Adrenal gland (tissue), 12 donors: ENCODE measurements around the gene DHH. TPM values are rescaled to one million over a fixed set of nuclear protein-coding genes. Genes with fewer than 3 reads are reported as not detected.
A peak's percentile ranks its signal among the peaks of the same experiment; 100 is the strongest.

Source experiments
- DNase-seq, 7 donors: peaks; one replicate each; pipeline ENCODE4 v3.0.0-alpha.2; 2019 to 2020
- H3K27ac ChIP-seq, 5 donors: fragments of 200-600 bp; sonication (generic) in 4 of 5; 1 replicate in 3 of 5; 2 replicates in 2 of 5; pipeline versions ENCODE4 v1.5.1 to v1.8.0; 2016 to 2020; ENCODE audit warnings: mild to moderate bottlenecking in 1 of 5
- H3K27me3 ChIP-seq: fragments of 200-600 bp; 2 replicates; pipeline ENCODE4 v1.8.0; 2021
- H3K36me3 ChIP-seq, 2 donors: fragments of 200-600 bp; replicated peaks in 1 of 2; 1 replicate in 1 of 2; 2 replicates in 1 of 2; pipeline versions ENCODE4 v1.5.1 to v1.8.0; 2018 to 2022
- H3K4me1 ChIP-seq, 2 donors: fragments of 200-600 bp; replicated peaks in 1 of 2; 1 replicate in 1 of 2; 2 replicates in 1 of 2; pipeline versions ENCODE4 v1.5.1 to v1.8.0; 2018 to 2021
- H3K4me3 ChIP-seq, 4 donors: fragments of 200-600 bp; sonication (generic) in 3 of 4; one replicate each; pipeline ENCODE4 v1.5.1; 2016 to 2018
- H3K9me3 ChIP-seq, 3 donors: fragments of 200-600 bp; sonication (generic) in 1 of 3; replicated peaks in 1 of 3; 1 replicate in 2 of 3; 2 replicates in 1 of 3; pipeline versions ENCODE4 v1.5.1 to v1.8.0; 2016 to 2021
- CTCF ChIP-seq, 6 experiments: fragments of 450-650 bp in 4 of 6; fragments of 200-600 bp in 2 of 6; sonication (generic) in 1 of 6; IDR thresholded peaks; 1 replicate in 5 of 6; 2 replicates in 1 of 6; pipeline versions ENCODE4 v1.5.1 to v1.8.0; 2016 to 2021; ENCODE audit warnings: antibody characterized with exemption in 6 of 6, mild to moderate bottlenecking in 2 of 6, moderate library complexity in 1 of 6
- POLR2A ChIP-seq, 2 donors: fragments of 450-650 bp; IDR thresholded peaks; one replicate each; pipeline ENCODE4 v1.6.1; 2017; ENCODE audit warnings: antibody characterized with exemption in 2 of 2, mild to moderate bottlenecking in 2 of 2, moderate library complexity in 1 of 2
- WGBS, 4 donors: extraction: QIAGEN DNeasy Blood & Tissue Kit in 2 of 4; methylation state at CpG; one replicate each; pipeline versions ENCODE4 v1.1.5 to v1.1.7; 2013 to 2017; 5-methylcytosine and 5-hydroxymethylcytosine counted together
- intact Hi-C, 2 donors: fragments of 100-400 bp; cut with DNase I; formaldehyde crosslinking; loops; one replicate each; pipeline versions ENCODE4 v1.14.1 to v1.15.0; 2022 to 2023
- polyA plus RNA-seq, 3 donors: library from polyadenylated mRNA; stranded (reverse); fragments of 200-250 nt in 2 of 3; fragments of 350-450 nt in 1 of 3; fragmentation: Illumina TruSeq in 1 of 3; extraction: RNeasy Lipid Tissue Mini Kit (QIAGEN cat#74804) in 1 of 3; gene quantifications; one replicate each; pipeline ENCODE4 v1.2.3, GENCODE V29; 2013 to 2014
- total RNA-seq, 9 donors: library from RNA; depleted of rRNA in 4 of 9; stranded (reverse); fragments of >200 nt in 4 of 9; fragments of 120-200 nt in 1 of 9; fragmentation: NEBNext Ultra II Directional in 1 of 9; extraction: Animal tissue kit (Norgen Biotek cat#: 25700) in 1 of 9; gene quantifications; one replicate each; pipeline versions ENCODE4 v1.1.0 to v1.2.4, GENCODE V29; 2013 to 2023
- donor health status: healthy with polysubstance abuse.
- donor health status: Bipolar disorder and iron deficiency.
- donor health status: DM: yes; HTN: yes; CAD: no.
- donor health status: DM: no; HTN: no; CAD: no.
- donor health status: DM: no; HTN: no; CAD: no.
- donor health status: DM: yes; HTN: yes; CAD: no.

The DHH gene
- total and polyA plus RNA-seq, 12 donors = 0.13 to 5.9 (median 0.50) TPM

GRCh38 chr12:49059299-49060171, 35.1 kb downstream of the DHH start:
- Histone ChIP-seq H3K4me1 (peaks cover 42 to 45% of the 10 kb centered on the region in 2 donors), H3K4me3 (peak overlapping the region; percentile 68 to 99 (median 80)), H3K27ac (peak overlapping the region; percentile 94 to 98 (median 96)), H3K27me3 (no peaks in the 10 kb centered on the region), H3K36me3 (peaks cover 0 to 7% of the 10 kb centered on the region in 2 donors), H3K9me3 (no peaks in the 10 kb centered on the region)
- intact Hi-C loops = loop anchor here (5.0 to 10.0 kb wide), 2 partner anchors 37 to 65 kb away; no protein-coding TSS in a partner anchor
- 0 to 1% (median 0%) methylated on average over 10 to 70 of the region's 70 CpGs for WGBS, 4 donors
- peak in 2 of 7 donors; percentile 27 to 37 for DNase-seq
- TF ChIP-seq CTCF (IDR thresholded peaks at IDR 0.05) (no peak), POLR2A (IDR thresholded peaks at IDR 0.05) (no peak)

GRCh38 chr12:49059045-49059298, 35.6 kb downstream of the DHH start:
- Histone ChIP-seq H3K27me3 (no peaks in the 10 kb centered on the region), H3K4me3 (peak overlapping the region; percentile 68 to 99 (median 80)), H3K4me1 (peaks cover 42 to 45% of the 10 kb centered on the region in 2 donors), H3K27ac (peak overlapping the region in 3 of 5 donors; percentile 96 to 98 (median 97)), H3K36me3 (peaks cover 0 to 13% of the 10 kb centered on the region in 2 donors), H3K9me3 (no peaks in the 10 kb centered on the region)
- peak in 1 of 7 donors; percentile 25 for DNase-seq
- TF ChIP-seq POLR2A (IDR thresholded peaks at IDR 0.05) (no peak), CTCF (IDR thresholded peaks at IDR 0.05) (no peak)
- WGBS, 4 donors = 0 to 11% (median 3%) methylated on average over 1 of the region's 1 CpG; no CpG with 5 or more reads in 1 of the 4 donors
- intact Hi-C loops = loop anchor here in 1 of 2 donors (5.0 kb wide), 1 partner anchor 37 kb away; no protein-coding TSS in a partner anchor

GRCh38 chr12:49058366-49059044, 36.1 kb downstream of the DHH start:
- 5 to 10% (median 6%) methylated on average over 3 to 5 of the region's 5 CpGs for WGBS, 4 donors
- H3K4me1 ChIP-seq = peaks cover 42 to 45% of the 10 kb centered on the region in 2 donors
- no peak for TF ChIP-seq POLR2A (IDR thresholded peaks at IDR 0.05)
- no peak for TF ChIP-seq CTCF (IDR thresholded peaks at IDR 0.05)
- no peaks in the 10 kb centered on the region for H3K27me3 ChIP-seq
- H3K9me3 ChIP-seq = no peaks in the 10 kb centered on the region
- H3K36me3 ChIP-seq = peaks cover 0 to 18% of the 10 kb centered on the region in 2 donors
- no peak for DNase-seq
- intact Hi-C loops = loop anchor here in 1 of 2 donors (5.0 kb wide), 1 partner anchor 36 kb away; no protein-coding TSS in a partner anchor
- H3K4me3 ChIP-seq = peak overlapping the region in 3 of 4 donors; percentile 42 to 99 (median 71)
- peak overlapping the region in 2 of 5 donors; percentile 96 to 97 for H3K27ac ChIP-seq

- Histone ChIP-seq H3K4me3 (peak overlapping the region in 3 of 4 donors; percentile 24 to 71 (median 42)), H3K9me3 (no peaks in the 10 kb centered on the region), H3K4me1 (peaks cover 42 to 45% of the 10 kb centered on the region in 2 donors), H3K27me3 (no peaks in the 10 kb centered on the region), H3K27ac (peak overlapping the region in 2 of 5 donors; percentile 13 to 47), H3K36me3 (peaks cover 0 to 24% of the 10 kb centered on the region in 2 donors)
- WGBS, 4 donors = 3 to 12% (median 5%) methylated on average over 4 of the region's 4 CpGs
- no peak for DNase-seq
- intact Hi-C loops = loop anchor here in 1 of 2 donors (5.0 kb wide), 1 partner anchor 36 kb away; no protein-coding TSS in a partner anchor
- no peak for TF ChIP-seq POLR2A (IDR thresholded peaks at IDR 0.05)
- no peak for TF ChIP-seq CTCF (IDR thresholded peaks at IDR 0.05)
These were observed 36.7 kb downstream of the DHH start for GRCh38 chr12:49057888-49058287.
